B cell (primary cell): Measurements from ENCODE around the gene EFCAB12. TPM values are rescaled to one million over a fixed set of nuclear protein-coding genes. Genes with fewer than 3 reads are reported as not detected.

ENCODE experiments used
- ATAC-seq: fragments of 200-7000 bp; cut with Tn5 transposase; one replicate; pipeline ENCODE4 v1.10.0; 2021; ENCODE audit warnings: low read depth, mild to moderate bottlenecking, moderate number of reproducible peaks, moderate library complexity
- CTCF ChIA-PET: fragments of 350-600 bp; sonication (Branson Sonifier 250); formaldehyde crosslinking; loops from one replicate; lab custom pipeline; 2021; ENCODE audit warnings: antibody characterized with exemption, inconsistent platforms; lab: Charles Lee
- POLR2A ChIA-PET: fragments of 350-600 bp; sonication (Branson Sonifier 250); formaldehyde crosslinking; loops from one replicate; lab custom pipeline; 2021; ENCODE audit warnings: antibody characterized with exemption; lab: Charles Lee
- DNase-seq: peaks from one replicate; pipeline ENCODE4 v3.0.0; 2013
- H2AFZ ChIP-seq: 2 replicates; pipeline ENCODE4 v1.6.1; 2012; ENCODE audit warnings: mild to moderate bottlenecking, low read depth, low read length; ENCODE audit not compliant: insufficient read depth, poor library complexity, severe bottlenecking
- H3K27ac ChIP-seq, 2 donors: 1 replicate in 1 of 2; 2 replicates in 1 of 2; pipeline ENCODE4 v1.5.1; 2012 to 2013; ENCODE audit warnings: low read length in 2 of 2, mild to moderate bottlenecking in 2 of 2, moderate library complexity in 1 of 2
- H3K27me3 ChIP-seq, 4 experiments: fragments of 200-600 bp in 1 of 4; sonication (generic) in 1 of 4; replicated peaks in 1 of 4; 1 replicate in 2 of 4; 2 replicates in 2 of 4; pipeline versions ENCODE4 v1.6.1 to v1.7.0; 2013 to 2016; ENCODE audit warnings: low read length in 3 of 4, mild to moderate bottlenecking in 2 of 4, mixed read lengths in 1 of 4, moderate library complexity in 1 of 4; ENCODE audit not compliant: insufficient read depth in 4 of 4, control insufficient read depth in 3 of 4; ENCODE audit errors: control extremely low read depth in 1 of 4
- H3K36me3 ChIP-seq, 2 experiments: replicated peaks in 1 of 2; 1 replicate in 1 of 2; 2 replicates in 1 of 2; pipeline versions ENCODE4 v1.6.1 to v1.7.1; 2013; ENCODE audit warnings: low read length in 1 of 2; ENCODE audit not compliant: insufficient read depth in 2 of 2, control insufficient read depth in 1 of 2; ENCODE audit errors: control extremely low read depth in 1 of 2, extremely low read depth in 1 of 2
- H3K4me1 ChIP-seq, 2 donors: fragments of 200-600 bp in 1 of 2; sonication (generic) in 1 of 2; 1 replicate in 1 of 2; 2 replicates in 1 of 2; pipeline versions ENCODE4 v1.5.1 to v1.6.1; 2013 to 2017; ENCODE audit warnings: low read length in 2 of 2; ENCODE audit not compliant: control insufficient read depth in 2 of 2, insufficient read depth in 2 of 2
- H3K4me2 ChIP-seq: replicated peaks from 2 replicates; pipeline ENCODE3; 2012; ENCODE audit warnings: mild to moderate bottlenecking, low read depth, low read length; ENCODE audit not compliant: poor library complexity, severe bottlenecking
- H3K4me3 ChIP-seq, 5 experiments: fragments of 200-600 bp in 1 of 5; sonication (generic) in 1 of 5; 1 replicate in 3 of 5; 2 replicates in 2 of 5; pipeline versions ENCODE4 v1.5.1 to v1.7.0; 2011 to 2016; ENCODE audit warnings: low read length in 4 of 5, mild to moderate bottlenecking in 4 of 5, low read depth in 2 of 5, control low read depth in 1 of 5, moderate library complexity in 1 of 5; ENCODE audit not compliant: insufficient read depth in 1 of 5; ENCODE audit errors: control extremely low read depth in 1 of 5, extremely low read depth in 1 of 5
- H3K79me2 ChIP-seq: fragments of 200-600 bp; sonication (generic); one replicate; pipeline ENCODE4 v1.6.0; 2016; ENCODE audit warnings: low read length; ENCODE audit not compliant: control insufficient read depth, insufficient read depth
- H3K9ac ChIP-seq: fragments of 200-600 bp; sonication (generic); 2 replicates; pipeline ENCODE4 v1.6.1; 2017; ENCODE audit warnings: mild to moderate bottlenecking, low read length, moderate library complexity
- H3K9me3 ChIP-seq, 3 donors: one replicate each; pipeline versions ENCODE4 v1.6.1 to v1.7.1; 2013; ENCODE audit warnings: low read length in 2 of 3; ENCODE audit not compliant: control insufficient read depth in 2 of 3, insufficient read depth in 1 of 3; ENCODE audit errors: control extremely low read depth in 1 of 3
- H4K20me1 ChIP-seq: 2 replicates; pipeline ENCODE4 v1.6.0; 2012; ENCODE audit warnings: mild to moderate bottlenecking, low read length; ENCODE audit not compliant: insufficient read depth, control insufficient read depth, poor library complexity, severe bottlenecking
- H3K27ac Mint-ChIP-seq: one replicate; pipeline ENCODE4 v1.8.0; 2021; ENCODE audit warnings: mixed read lengths
- H3K27me3 Mint-ChIP-seq: one replicate; pipeline ENCODE4 v1.8.0; 2021; ENCODE audit warnings: mixed read lengths
- H3K4me1 Mint-ChIP-seq: one replicate; pipeline ENCODE4 v1.8.0; 2021; ENCODE audit warnings: mixed read lengths
- H3K4me3 Mint-ChIP-seq: one replicate; pipeline ENCODE4 v1.8.0; 2021; ENCODE audit warnings: mixed read lengths
- H3K9me3 Mint-ChIP-seq: one replicate; pipeline ENCODE4 v1.8.0; 2022; ENCODE audit warnings: mixed read lengths; ENCODE audit not compliant: insufficient read depth
- CTCF ChIP-seq: fragments of 200-600 bp; IDR thresholded peaks from one replicate; pipeline ENCODE4 v1.8.0; 2022; ENCODE audit warnings: antibody characterized with exemption, mild to moderate bottlenecking
- EZH2 ChIP-seq: IDR thresholded peaks from 2 replicates; pipeline ENCODE4 v1.6.1; 2012; ENCODE audit warnings: borderline replicate concordance, low read depth, mild to moderate bottlenecking, moderate library complexity, low read length; ENCODE audit not compliant: insufficient read depth, poor library complexity, severe bottlenecking
- WGBS: methylation state at CpG from one replicate; pipeline ENCODE4 v1.1.5; 2013; ENCODE audit warnings: missing lambda C conversion rate; ENCODE audit not compliant: insufficient coverage; 5-methylcytosine and 5-hydroxymethylcytosine counted together
- intact Hi-C: fragments of 100-400 bp; cut with micrococcal nuclease; formaldehyde crosslinking; loops from one replicate; pipeline ENCODE4 v1.10.0; 2022
- polyA plus RNA-seq: library from polyadenylated mRNA; depleted of rRNA; stranded (reverse); fragments of >200 nt; gene quantifications from 2 replicates; pipeline ENCODE4 v1.2.3, GENCODE V29; 2012
- total RNA-seq, 2 donors: library from RNA; stranded (reverse); fragments of 120-200 nt in 1 of 2; gene quantifications; 1 replicate in 1 of 2; 2 replicates in 1 of 2; pipeline versions ENCODE4 v1.2.3 to v1.2.4, GENCODE V29; 2013 to 2022

Gene EFCAB12
- total and polyA plus RNA-seq, 2 donors (not counting 1 experiment from before 2014, with no cell fraction given), result 3.5 to 6.5 TPM

GRCh38 chr3:129358177-129358771 is 70.2 kb downstream of the EFCAB12 start:
- Mint-ChIP-seq H3K27me3 (peaks cover 7% of the 10 kb centered on the region), H3K27ac (no peak overlapping the region), H3K4me1 (no peaks in the 10 kb centered on the region), H3K9me3 (no peaks in the 10 kb centered on the region), H3K4me3 (no peak overlapping the region)
- ATAC-seq, result no peak
- Histone ChIP-seq H3K79me2 (no peaks in the 10 kb centered on the region), H3K9me3 (peaks cover 0 to under 1% (median 0%) of the 10 kb centered on the region in 3 donors), H3K9ac (no peak overlapping the region), H3K4me1 (no peaks in the 10 kb centered on the region), H3K4me2 (no peak overlapping the region), H3K27me3 (peaks cover 0 to 4% (median 0%) of the 10 kb centered on the region in 4 experiments), H3K27ac (no peak overlapping the region), H2AFZ (no peak overlapping the region), H3K4me3 (no peak overlapping the region), H3K36me3 (no peaks in the 10 kb centered on the region), H4K20me1 (no peaks in the 10 kb centered on the region)
- DNase-seq, result no peak
- ChIA-PET POLR2A (no interaction called here), CTCF (interaction anchor here (0.8 kb wide), 1 partner anchor 34 kb away, joined by 3 read pairs; no protein-coding TSS in a partner anchor)
- intact Hi-C loops, result no loop called here
- TF ChIP-seq EZH2, result no peak
- TF ChIP-seq CTCF, result no peak
- 91% methylated on average over 8 of the region's 13 CpGs for WGBS

- peaks cover 9% of the 10 kb centered on the region for H3K27me3 Mint-ChIP-seq
- H3K4me3 Mint-ChIP-seq, result no peak overlapping the region
- WGBS, result 86% methylated on average over 6 of the region's 9 CpGs
- no peaks in the 10 kb centered on the region for H3K9me3 ChIP-seq
- H3K9ac ChIP-seq, result no peak overlapping the region
- no peaks in the 10 kb centered on the region for H3K4me1 ChIP-seq
- no peak overlapping the region for H3K4me2 ChIP-seq
- no peaks in the 10 kb centered on the region for H4K20me1 ChIP-seq
- no peaks in the 10 kb centered on the region for H3K79me2 ChIP-seq
- DNase-seq (no peak), ATAC-seq (no peak)
- H2AFZ ChIP-seq, result no peak overlapping the region
- peaks cover 0 to 4% (median 0%) of the 10 kb centered on the region in 4 experiments for H3K27me3 ChIP-seq
- TF ChIP-seq EZH2, result no peak
- no peak for TF ChIP-seq CTCF
- CTCF ChIA-PET, result no interaction called here
- no peaks in the 10 kb centered on the region for H3K36me3 ChIP-seq
- no peaks in the 10 kb centered on the region for H3K4me1 Mint-ChIP-seq
- no peak overlapping the region for H3K27ac ChIP-seq
- H3K9me3 Mint-ChIP-seq, result no peaks in the 10 kb centered on the region
- POLR2A ChIA-PET, result no interaction called here
- H3K4me3 ChIP-seq, result no peak overlapping the region
- intact Hi-C loops, result no loop called here
- H3K27ac Mint-ChIP-seq, result no peak overlapping the region
These were observed 70.8 kb downstream of the EFCAB12 start for GRCh38 chr3:129357616-129358015.
